GM23338 (cell line): Measurements from ENCODE around the gene MGAT5. TPM values are rescaled to one million over a fixed set of nuclear protein-coding genes. Genes with fewer than 3 reads are reported as not detected.

Experiments
- ATAC-seq: fragments of 200-7000 bp; cut with Tn5 transposase; 3 replicates; pipeline ENCODE4 v1.9.1; 2020
- DNase-seq: peaks from one replicate; pipeline ENCODE4 v3.0.0-alpha.2; 2015; ENCODE audit warnings: low spot score
- H2AFZ ChIP-seq: fragments of 200-600 bp; sonication (generic); 2 replicates; pipeline ENCODE4 v1.8.0; 2016; ENCODE audit warnings: antibody characterized with exemption, mild to moderate bottlenecking, moderate library complexity
- H3F3A ChIP-seq: fragments of 200-600 bp; sonication (generic); replicated peaks from 2 replicates; pipeline ENCODE4 v1.8.0; 2017; ENCODE audit warnings: antibody characterized with exemption, mixed run types, low read depth
- H3K27ac ChIP-seq: fragments of 200-600 bp; sonication (generic); 2 replicates; pipeline ENCODE4 v1.6.1; 2016; ENCODE audit warnings: low read depth
- H3K27me3 ChIP-seq: fragments of 200-600 bp; sonication (generic); 2 replicates; pipeline ENCODE4 v1.8.0; 2016; ENCODE audit warnings: mild to moderate bottlenecking, mixed run types, moderate library complexity; ENCODE audit not compliant: insufficient read depth
- H3K36me3 ChIP-seq: fragments of 200-600 bp; sonication (generic); 2 replicates; pipeline ENCODE4 v1.8.0; 2016; ENCODE audit warnings: mild to moderate bottlenecking; ENCODE audit not compliant: insufficient read depth
- H3K4me1 ChIP-seq: fragments of 200-600 bp; sonication (generic); 2 replicates; pipeline ENCODE4 v1.8.0; 2016; ENCODE audit warnings: mild to moderate bottlenecking, moderate library complexity; ENCODE audit not compliant: insufficient read depth
- H3K4me2 ChIP-seq: fragments of 200-600 bp; sonication (generic); 2 replicates; pipeline ENCODE4 v1.7.1; 2017; ENCODE audit warnings: mixed run types
- H3K4me3 ChIP-seq: fragments of 200-600 bp; sonication (generic); 2 replicates; pipeline ENCODE4 v1.6.1; 2016; ENCODE audit warnings: mixed run types
- H3K79me2 ChIP-seq: fragments of 200-600 bp; sonication (generic); replicated peaks from 2 replicates; pipeline ENCODE4 v1.8.0; 2017; ENCODE audit warnings: mild to moderate bottlenecking; ENCODE audit not compliant: insufficient read depth
- H3K9me2 ChIP-seq: fragments of 200-600 bp; sonication (generic); 2 replicates; pipeline ENCODE4 v1.8.0; 2017; ENCODE audit not compliant: insufficient read depth
- H4K20me1 ChIP-seq: fragments of 200-600 bp; sonication (generic); replicated peaks from 2 replicates; pipeline ENCODE4 v1.8.0; 2017; ENCODE audit warnings: mild to moderate bottlenecking; ENCODE audit not compliant: insufficient read depth
- H3K27ac Mint-ChIP-seq: 2 replicates; pipeline ENCODE4 v1.8.0; 2020; ENCODE audit warnings: inconsistent platforms, mild to moderate bottlenecking, moderate library complexity, mixed read lengths
- H3K27me3 Mint-ChIP-seq: 3 replicates; pipeline ENCODE4 v1.8.0; 2022; ENCODE audit warnings: low read depth, mild to moderate bottlenecking, moderate library complexity, mixed read lengths, inconsistent platforms; ENCODE audit not compliant: insufficient read depth, poor library complexity
- H3K36me3 Mint-ChIP-seq: 3 replicates; pipeline ENCODE4 v1.8.0; 2021; ENCODE audit warnings: low read depth, mild to moderate bottlenecking, inconsistent platforms, moderate library complexity, mixed read lengths
- H3K4me1 Mint-ChIP-seq: 3 replicates; pipeline ENCODE4 v1.8.0; 2020; ENCODE audit warnings: mild to moderate bottlenecking, inconsistent platforms, mixed read lengths
- H3K4me3 Mint-ChIP-seq: 3 replicates; pipeline ENCODE4 v1.8.0; 2021; ENCODE audit warnings: moderate library complexity, mild to moderate bottlenecking, inconsistent platforms, mixed read lengths
- H3K9me3 Mint-ChIP-seq: 3 replicates; pipeline ENCODE4 v1.8.0; 2020; ENCODE audit warnings: moderate library complexity, mild to moderate bottlenecking, inconsistent platforms, mixed read lengths
- CREB1 ChIP-seq: fragments of 250-450 bp; sonication (Bioruptor Pico); IDR thresholded peaks from 2 replicates; pipeline ENCODE4 v1.5.0; 2020; ENCODE audit warnings: low read depth, mild to moderate bottlenecking, moderate library complexity
- CTCF ChIP-seq, 2 experiments: fragments of 200-600 bp in 1 of 2; sonication (generic) in 1 of 2; conservative IDR thresholded peaks; 2 replicates each; pipeline versions ENCODE4 v1.5.1 to v1.6.1; 2016 to 2017; ENCODE audit warnings: antibody characterized with exemption in 2 of 2, low read depth in 2 of 2, mild to moderate bottlenecking in 2 of 2, moderate library complexity in 1 of 2
- ETS1 ChIP-seq: IDR thresholded peaks from 2 replicates; pipeline ENCODE4 v1.6.1; 2016; ENCODE audit warnings: antibody characterized with exemption
- EZH2 ChIP-seq: fragments of 200-600 bp; sonication (generic); IDR thresholded peaks from one replicate; pipeline ENCODE4 v1.8.0; 2017; ENCODE audit warnings: antibody characterized with exemption, mild to moderate bottlenecking, low read depth; ENCODE audit not compliant: unreplicated experiment
- EZH2phosphoT487 ChIP-seq: fragments of 200-600 bp; sonication (generic); IDR thresholded peaks from one replicate; pipeline ENCODE4 v1.8.1; 2018; ENCODE audit warnings: antibody characterized with exemption; ENCODE audit not compliant: unreplicated experiment
- JUNB ChIP-seq: IDR thresholded peaks from one replicate; pipeline ENCODE4 v1.6.1; 2016; ENCODE audit warnings: antibody characterized with exemption; ENCODE audit not compliant: unreplicated experiment
- NANOG ChIP-seq: IDR thresholded peaks from 2 replicates; pipeline ENCODE4 v1.6.1; 2016; ENCODE audit warnings: antibody characterized with exemption, borderline replicate concordance
- POLR2AphosphoS5 ChIP-seq: IDR thresholded peaks from 2 replicates; pipeline ENCODE4 v1.6.1; 2016; ENCODE audit warnings: antibody characterized with exemption, low read depth
- REST ChIP-seq: IDR thresholded peaks from one replicate; pipeline ENCODE4 v1.6.1; 2018; ENCODE audit warnings: antibody characterized with exemption; ENCODE audit not compliant: unreplicated experiment
- STAT1 ChIP-seq: IDR thresholded peaks from one replicate; pipeline ENCODE4 v1.6.1; 2016; ENCODE audit warnings: antibody characterized with exemption; ENCODE audit not compliant: unreplicated experiment
- ZNF114 ChIP-seq: fragments of 250-450 bp; sonication (Bioruptor Pico); IDR thresholded peaks from 2 replicates; pipeline ENCODE4 v1.5.0; 2020; ENCODE audit warnings: mild to moderate bottlenecking, moderate library complexity
- ZNF331 ChIP-seq: fragments of 250-450 bp; sonication (Bioruptor Pico); IDR thresholded peaks from 2 replicates; pipeline ENCODE4 v1.5.0; 2020; ENCODE audit warnings: low read depth, mild to moderate bottlenecking, moderate library complexity
- ZNF462 ChIP-seq: fragments of 250-450 bp; sonication (Bioruptor Pico); IDR thresholded peaks from 2 replicates; pipeline ENCODE4 v1.5.0; 2020; ENCODE audit warnings: mild to moderate bottlenecking, moderate library complexity
- polyA plus RNA-seq: library from polyadenylated mRNA; unstranded; fragments of >200 nt; fragmentation: Nextera tagmentation; extraction: Ambion mirVana; gene quantifications from 2 replicates; pipeline ENCODE4 v1.2.1, GENCODE V29; 2016
- total RNA-seq: library from RNA; depleted of rRNA; stranded (reverse); fragments of >200 nt; shearing (Covaris generic); gene quantifications from 2 replicates; pipeline ENCODE4 v1.2.3, GENCODE V29; 2014

MGAT5 gene
- total and polyA plus RNA-seq, 2 experiments from 2014 or later: 4.6 to 27.6 TPM

- Mint-ChIP-seq H3K4me1 (peaks cover 42% of the 10 kb centered on the region), H3K9me3 (no peaks in the 10 kb centered on the region), H3K27ac (no peak overlapping the region), H3K4me3 (no peak overlapping the region), H3K27me3 (no peaks in the 10 kb centered on the region), H3K36me3 (peaks cover 4% of the 10 kb centered on the region; the same call in 2 of the 3 replicates)
- Histone ChIP-seq H3K27me3 (no peaks in the 10 kb centered on the region), H3K9me2 (peaks cover 6% of the 10 kb centered on the region; the same call in 1 of the 2 replicates), H3K4me3 (no peak overlapping the region), H2AFZ (no peak overlapping the region), H3K4me1 (peaks cover 29% of the 10 kb centered on the region), H4K20me1 (peaks cover 13% of the 10 kb centered on the region), H3K36me3 (no peaks in the 10 kb centered on the region), H3K27ac (no peak overlapping the region), H3K4me2 (no peak overlapping the region), H3F3A (no peaks in the 10 kb centered on the region), H3K79me2 (peaks cover 72% of the 10 kb centered on the region)
- ATAC-seq (no peak), DNase-seq (no peak)
- no peak for TF ChIP-seq EZH2phosphoT487
- TF ChIP-seq REST: no peak
- no peak for TF ChIP-seq POLR2AphosphoS5
- TF ChIP-seq STAT1: no peak
- no peak for TF ChIP-seq CTCF (conservative IDR thresholded peaks at IDR 0.05; ENCODE audit: low read depth in 2 of 2)
- no peak for TF ChIP-seq ZNF114 (CRISPR knock-in tag)
- TF ChIP-seq CREB1 (CRISPR knock-in tag): no peak
- TF ChIP-seq ZNF462 (CRISPR knock-in tag): no peak
- TF ChIP-seq ETS1: no peak
- TF ChIP-seq JUNB: no peak
- TF ChIP-seq NANOG: no peak
- TF ChIP-seq ZNF331 (CRISPR knock-in tag): no peak
- TF ChIP-seq EZH2: no peak
Measured at GRCh38 chr2:134217351-134217750, 36.5 kb upstream of the MGAT5 start.
